HL-60 (cell line): Measurements from ENCODE around the gene FAM98C.

Experiments
- POLR2AphosphoS5 ChIP-seq: IDR thresholded peaks from 2 replicates; pipeline ENCODE4 v1.6.1; 2012; ENCODE audit warnings: low read depth
- REST ChIP-seq: IDR thresholded peaks from 2 replicates; pipeline ENCODE4 v1.6.1; 2012; ENCODE audit warnings: low read depth; ENCODE audit not compliant: insufficient replicate concordance
- TF ChIP-seq, protein P1 (sequence below): IDR thresholded peaks from one replicate; pipeline ENCODE4 v1.5.1; 2011; ENCODE audit warnings: low read length, control low read depth, inconsistent platforms; ENCODE audit not compliant: insufficient read depth

DNA sequence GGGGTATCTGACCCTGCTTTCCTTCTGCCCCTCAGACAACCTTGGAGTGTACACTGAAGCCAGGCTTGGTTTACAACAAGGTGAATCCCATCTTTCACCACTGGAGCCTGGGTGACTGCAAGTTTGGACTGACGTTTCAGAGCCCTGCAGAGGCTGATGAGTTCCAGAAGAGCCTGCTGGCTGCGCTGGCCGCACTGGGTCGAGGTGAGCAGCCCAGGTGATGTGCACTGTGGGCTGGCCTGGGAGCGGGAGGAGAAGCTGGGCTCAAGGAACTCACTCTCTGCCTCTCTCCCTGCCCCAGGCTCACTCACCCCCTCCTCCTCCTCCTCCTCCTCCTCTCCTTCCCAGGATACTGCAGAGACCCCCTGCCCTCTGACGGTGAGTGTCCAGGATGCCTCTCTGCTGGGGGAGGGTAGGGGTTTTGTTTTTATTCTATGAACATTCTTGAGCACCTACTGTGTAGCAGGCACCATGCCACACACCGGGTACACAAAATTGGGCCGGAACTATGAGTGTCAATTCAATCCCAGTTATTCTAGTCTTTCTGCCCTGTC, 10.9 kb upstream of the FAM98C start:
- TF ChIP-seq, protein P1, sequence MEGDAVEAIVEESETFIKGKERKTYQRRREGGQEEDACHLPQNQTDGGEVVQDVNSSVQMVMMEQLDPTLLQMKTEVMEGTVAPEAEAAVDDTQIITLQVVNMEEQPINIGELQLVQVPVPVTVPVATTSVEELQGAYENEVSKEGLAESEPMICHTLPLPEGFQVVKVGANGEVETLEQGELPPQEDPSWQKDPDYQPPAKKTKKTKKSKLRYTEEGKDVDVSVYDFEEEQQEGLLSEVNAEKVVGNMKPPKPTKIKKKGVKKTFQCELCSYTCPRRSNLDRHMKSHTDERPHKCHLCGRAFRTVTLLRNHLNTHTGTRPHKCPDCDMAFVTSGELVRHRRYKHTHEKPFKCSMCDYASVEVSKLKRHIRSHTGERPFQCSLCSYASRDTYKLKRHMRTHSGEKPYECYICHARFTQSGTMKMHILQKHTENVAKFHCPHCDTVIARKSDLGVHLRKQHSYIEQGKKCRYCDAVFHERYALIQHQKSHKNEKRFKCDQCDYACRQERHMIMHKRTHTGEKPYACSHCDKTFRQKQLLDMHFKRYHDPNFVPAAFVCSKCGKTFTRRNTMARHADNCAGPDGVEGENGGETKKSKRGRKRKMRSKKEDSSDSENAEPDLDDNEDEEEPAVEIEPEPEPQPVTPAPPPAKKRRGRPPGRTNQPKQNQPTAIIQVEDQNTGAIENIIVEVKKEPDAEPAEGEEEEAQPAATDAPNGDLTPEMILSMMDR: no peak
- no peak for TF ChIP-seq POLR2AphosphoS5
- TF ChIP-seq REST: no peak
